ENCODE measurements around the gene HHATL.

- TF ChIP-seq CTCF (IDR thresholded peaks at IDR 0.05; ENCODE audit: low read length): no peak
- TF ChIP-seq EZH2 (optimal IDR thresholded peaks at IDR 0.05; ENCODE audit: low read depth, low read length): no peak
Observed at GRCh38 chr3:42684632-42685362, 17.8 kb downstream of the HHATL start.
